Hepatocyte (in vitro differentiated cells): ENCODE data around the gene NR1H3. TPM values are rescaled to one million over a fixed set of nuclear protein-coding genes. Genes with fewer than 3 reads are reported as not detected.

Source experiments
- DNase-seq: peaks from one replicate; pipeline ENCODE4 v3.0.0-alpha.2; 2016; ENCODE audit warnings: low spot score
- H2AFZ ChIP-seq: fragments of 200-600 bp; sonication (generic); 2 replicates; pipeline ENCODE4 v1.6.0; 2016; ENCODE audit warnings: antibody characterized with exemption, mild to moderate bottlenecking
- H3K27ac ChIP-seq: fragments of 200-600 bp; sonication (generic); 2 replicates; pipeline ENCODE4 v1.5.1; 2016; ENCODE audit warnings: mild to moderate bottlenecking
- H3K27me3 ChIP-seq: fragments of 200-600 bp; sonication (generic); 2 replicates; pipeline ENCODE4 v1.6.1; 2016
- H3K36me3 ChIP-seq: fragments of 200-600 bp; sonication (generic); replicated peaks from 2 replicates; pipeline ENCODE4 v1.5.1; 2016; ENCODE audit warnings: low read depth; ENCODE audit not compliant: insufficient read depth
- H3K4me1 ChIP-seq: fragments of 200-600 bp; sonication (generic); 2 replicates; pipeline ENCODE4 v1.5.1; 2016; ENCODE audit warnings: mild to moderate bottlenecking, moderate library complexity; ENCODE audit not compliant: insufficient read depth
- H3K4me2 ChIP-seq: fragments of 200-600 bp; sonication (generic); 2 replicates; pipeline ENCODE4 v1.6.0; 2016
- H3K4me3 ChIP-seq: fragments of 200-600 bp; sonication (generic); 2 replicates; pipeline ENCODE4 v1.5.1; 2016; ENCODE audit warnings: mild to moderate bottlenecking
- H3K79me2 ChIP-seq: fragments of 200-600 bp; sonication (generic); 2 replicates; pipeline ENCODE4 v1.6.0; 2017; ENCODE audit warnings: mild to moderate bottlenecking
- H3K9me2 ChIP-seq: fragments of 200-600 bp; sonication (generic); replicated peaks from 2 replicates; pipeline ENCODE4 v1.6.0; 2017; ENCODE audit warnings: mild to moderate bottlenecking; ENCODE audit not compliant: insufficient read depth
- H3K9me3 ChIP-seq: fragments of 200-600 bp; sonication (generic); 2 replicates; pipeline ENCODE4 v1.5.1; 2016; ENCODE audit warnings: low read depth, mild to moderate bottlenecking
- H4K20me1 ChIP-seq: fragments of 200-600 bp; sonication (generic); 2 replicates; pipeline ENCODE4 v1.6.0; 2016; ENCODE audit warnings: mild to moderate bottlenecking; ENCODE audit not compliant: insufficient read depth, poor library complexity, severe bottlenecking
- EZH2 ChIP-seq: fragments of 200-600 bp; sonication (generic); IDR thresholded peaks from 2 replicates; pipeline ENCODE4 v1.6.1; 2016; ENCODE audit warnings: antibody characterized with exemption, mild to moderate bottlenecking, borderline replicate concordance
- EZH2phosphoT487 ChIP-seq: fragments of 200-600 bp; sonication (generic); IDR thresholded peaks from one replicate; pipeline ENCODE4 v1.6.1; 2018; ENCODE audit warnings: antibody characterized with exemption, mild to moderate bottlenecking, low read depth, moderate library complexity; ENCODE audit not compliant: unreplicated experiment, severe bottlenecking
- WGBS: methylation state at CpG from one replicate; pipeline ENCODE4 v1.1.6; 2016; ENCODE audit warnings: low lambda C conversion rate; ENCODE audit errors: missing lambda C conversion rate; 5-methylcytosine and 5-hydroxymethylcytosine counted together
- polyA plus RNA-seq: library from polyadenylated mRNA; unstranded; fragments of >200 nt; fragmentation: Nextera tagmentation; extraction: Ambion mirVana; gene quantifications from 2 replicates; pipeline ENCODE4 v1.2.1, GENCODE V29; 2016
- total RNA-seq: library from RNA; depleted of rRNA; stranded (reverse); fragments of >200 nt; gene quantifications from 2 replicates; pipeline ENCODE4 v1.2.3, GENCODE V29; 2014
- TF ChIP-seq, protein P1 (sequence below): fragments of 200-600 bp; sonication (generic); IDR thresholded peaks from 2 replicates; pipeline ENCODE4 v1.5.1; 2016; ENCODE audit warnings: antibody characterized with exemption, mild to moderate bottlenecking; ENCODE audit not compliant: poor library complexity

NR1H3 gene
- total and polyA plus RNA-seq, 2 experiments from 2014 or later: 43.1 to 49.5 TPM

DNA sequence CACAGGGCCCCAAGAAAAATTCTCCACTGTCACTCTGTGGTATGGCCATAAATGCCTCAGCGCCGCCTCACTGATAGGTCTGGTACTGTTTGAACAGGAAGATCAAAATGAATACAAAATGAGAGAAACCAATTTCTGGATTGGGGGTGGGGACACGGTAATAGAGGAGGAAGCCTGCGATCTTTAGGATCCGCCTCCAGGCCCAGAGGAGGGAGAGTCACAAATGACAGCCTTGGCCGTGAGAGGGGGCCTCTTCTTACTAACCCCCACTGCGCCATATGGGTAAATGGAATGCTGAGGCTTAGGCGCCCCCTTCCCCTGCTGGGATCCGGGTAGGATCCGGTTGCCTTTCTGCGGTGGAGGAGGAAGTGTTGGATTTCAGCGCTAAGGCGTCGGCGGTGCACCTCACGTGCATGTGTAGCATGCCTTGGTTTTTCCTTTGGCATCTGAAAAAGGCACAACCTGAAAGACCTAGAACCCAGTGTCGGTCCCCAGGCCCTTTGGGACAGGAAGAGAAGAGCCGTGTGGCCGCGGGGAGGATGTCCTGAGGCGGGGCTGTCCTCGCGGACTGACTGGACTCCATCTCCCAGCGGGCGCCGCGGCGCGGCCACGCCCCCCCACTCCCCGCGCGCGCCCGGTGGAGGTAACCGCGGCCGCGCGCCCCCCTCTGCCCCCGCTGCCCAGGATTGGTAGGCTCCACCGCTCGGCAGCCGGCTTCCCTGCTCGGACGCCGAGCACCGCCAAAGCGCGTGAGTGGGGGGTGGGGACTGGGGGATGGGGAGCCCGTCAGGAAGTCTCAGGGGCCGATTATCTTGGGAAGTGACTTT, 11.4 kb downstream of the NR1H3 start:
- H3K27me3 ChIP-seq: no peaks in the 10 kb centered on the region
- H3K27ac ChIP-seq: peak overlapping the region; percentile 99
- H3K4me3 ChIP-seq: peak overlapping the region; percentile 53
- H2AFZ ChIP-seq: peak overlapping the region; percentile 53
- peak; percentile 96 for DNase-seq
- peaks cover 36% of the 10 kb centered on the region for H4K20me1 ChIP-seq
- peaks cover 40% of the 10 kb centered on the region for H3K79me2 ChIP-seq
- H3K4me2 ChIP-seq: peak overlapping the region; percentile 79
- no peaks in the 10 kb centered on the region for H3K9me3 ChIP-seq
- 3% methylated on average over 33 of the region's 52 CpGs for WGBS
- no peaks in the 10 kb centered on the region for H3K36me3 ChIP-seq
- H3K4me1 ChIP-seq: peaks cover 11% of the 10 kb centered on the region
- TF ChIP-seq, protein P1, sequence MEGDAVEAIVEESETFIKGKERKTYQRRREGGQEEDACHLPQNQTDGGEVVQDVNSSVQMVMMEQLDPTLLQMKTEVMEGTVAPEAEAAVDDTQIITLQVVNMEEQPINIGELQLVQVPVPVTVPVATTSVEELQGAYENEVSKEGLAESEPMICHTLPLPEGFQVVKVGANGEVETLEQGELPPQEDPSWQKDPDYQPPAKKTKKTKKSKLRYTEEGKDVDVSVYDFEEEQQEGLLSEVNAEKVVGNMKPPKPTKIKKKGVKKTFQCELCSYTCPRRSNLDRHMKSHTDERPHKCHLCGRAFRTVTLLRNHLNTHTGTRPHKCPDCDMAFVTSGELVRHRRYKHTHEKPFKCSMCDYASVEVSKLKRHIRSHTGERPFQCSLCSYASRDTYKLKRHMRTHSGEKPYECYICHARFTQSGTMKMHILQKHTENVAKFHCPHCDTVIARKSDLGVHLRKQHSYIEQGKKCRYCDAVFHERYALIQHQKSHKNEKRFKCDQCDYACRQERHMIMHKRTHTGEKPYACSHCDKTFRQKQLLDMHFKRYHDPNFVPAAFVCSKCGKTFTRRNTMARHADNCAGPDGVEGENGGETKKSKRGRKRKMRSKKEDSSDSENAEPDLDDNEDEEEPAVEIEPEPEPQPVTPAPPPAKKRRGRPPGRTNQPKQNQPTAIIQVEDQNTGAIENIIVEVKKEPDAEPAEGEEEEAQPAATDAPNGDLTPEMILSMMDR: peak; percentile 16
- no peak for TF ChIP-seq EZH2
- no peaks in the 10 kb centered on the region for H3K9me2 ChIP-seq

DNA sequence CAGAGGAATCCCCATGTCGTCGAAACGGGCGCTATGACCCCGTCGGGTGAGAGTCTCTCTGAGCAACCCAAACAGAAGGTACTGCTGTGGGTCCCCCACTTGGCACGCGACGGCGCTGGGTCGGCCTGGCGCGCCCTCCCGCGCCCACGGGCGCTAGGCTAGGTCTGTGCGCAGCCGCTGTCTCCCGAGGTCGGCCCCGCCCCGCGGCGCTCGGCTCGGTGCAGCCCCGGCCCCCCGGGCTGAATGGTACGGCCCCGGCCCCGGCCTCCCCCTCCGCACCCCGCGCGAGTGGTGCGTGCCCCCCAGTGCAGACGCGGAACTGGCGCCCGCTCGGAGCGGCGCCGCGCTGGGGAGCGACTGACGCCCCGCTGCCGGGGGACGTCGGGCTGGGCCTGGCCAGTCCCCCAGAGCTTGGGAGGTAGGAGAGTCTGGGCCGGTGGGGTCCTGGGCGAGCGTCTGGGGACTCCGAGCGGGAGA, 12.1 kb downstream of the NR1H3 start, which contains the start of gene MADD:
Gene MADD (plus strand): TSS at position 305 of the 477 bp plus-strand sequence.
- peaks cover 43% of the 10 kb centered on the region for H4K20me1 ChIP-seq
- WGBS: 1% methylated on average over 31 of the region's 57 CpGs
- H3K9me3 ChIP-seq: no peaks in the 10 kb centered on the region
- H3K4me3 ChIP-seq: peak within 1 kb of the TSS; percentile 53
- peak; percentile 95 for DNase-seq
- peaks cover 11% of the 10 kb centered on the region for H3K4me1 ChIP-seq
- H3K27me3 ChIP-seq: no peaks in the 10 kb centered on the region
- peak within 1 kb of the TSS; percentile 79 for H3K4me2 ChIP-seq
- no peak for TF ChIP-seq EZH2phosphoT487
- TF ChIP-seq EZH2: no peak
- TF ChIP-seq, protein P1: no peak
- peak within 1 kb of the TSS; percentile 53 for H2AFZ ChIP-seq
- H3K79me2 ChIP-seq: peaks cover 46% of the 10 kb centered on the region
- no peaks in the 10 kb centered on the region for H3K9me2 ChIP-seq
- H3K27ac ChIP-seq: peak within 1 kb of the TSS; percentile 99
- no peaks in the 10 kb centered on the region for H3K36me3 ChIP-seq

DNA sequence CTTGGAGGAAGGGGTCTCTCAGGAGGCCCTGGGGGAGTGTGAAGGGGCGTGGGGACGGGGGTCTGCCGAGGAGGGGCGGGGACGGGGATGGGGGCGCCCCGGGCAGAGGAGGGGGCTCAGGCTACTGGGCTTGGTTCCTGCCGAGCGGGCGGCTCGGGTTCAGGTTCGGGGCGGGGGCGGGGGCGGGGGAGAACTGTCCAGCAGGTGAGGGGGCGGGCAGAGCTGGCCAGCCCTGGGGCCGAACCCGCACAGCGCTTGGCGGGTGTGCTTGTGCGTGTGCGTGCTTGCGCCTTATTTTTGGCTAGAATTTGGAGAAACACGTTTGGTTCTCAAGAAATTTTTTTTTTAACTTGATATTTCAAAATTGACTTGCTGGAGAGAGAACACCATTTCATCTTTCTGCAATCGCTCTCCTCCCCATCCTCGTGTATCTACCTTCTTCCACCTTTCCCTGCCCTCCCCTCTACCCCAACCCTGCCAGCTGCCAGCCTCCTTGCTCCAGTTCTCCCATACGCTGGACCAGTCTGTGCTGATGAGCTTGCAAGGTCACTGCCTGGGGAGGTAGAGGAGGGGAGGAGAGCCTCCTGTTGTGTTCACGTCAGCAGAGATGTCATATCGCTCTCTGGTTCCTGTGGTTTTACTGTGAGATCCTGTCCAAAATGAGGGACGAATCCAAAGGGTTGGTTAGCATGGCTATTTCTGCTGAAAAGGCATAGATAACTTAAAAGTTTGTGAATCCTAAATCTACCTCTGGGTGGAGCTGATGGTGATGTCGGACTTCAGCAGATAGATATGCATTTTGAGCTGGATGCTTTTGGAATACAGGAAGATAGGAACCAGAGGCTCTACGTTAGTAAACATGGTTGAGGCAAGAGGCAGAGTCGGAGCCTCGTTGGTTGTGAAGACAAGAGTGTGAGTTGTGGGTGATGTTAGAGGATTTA, 12.8 kb downstream of the NR1H3 start:
- Histone ChIP-seq H3K4me2 (peak overlapping the region; percentile 79), H3K4me3 (peak overlapping the region; percentile 53), H4K20me1 (peaks cover 44% of the 10 kb centered on the region), H3K9me3 (no peaks in the 10 kb centered on the region), H3K27ac (peak overlapping the region; percentile 99), H3K4me1 (peaks cover 11% of the 10 kb centered on the region), H3K36me3 (no peaks in the 10 kb centered on the region), H3K9me2 (no peaks in the 10 kb centered on the region), H2AFZ (peak overlapping the region; percentile 44), H3K27me3 (no peaks in the 10 kb centered on the region), H3K79me2 (peaks cover 53% of the 10 kb centered on the region)
- peak; percentile 46 for DNase-seq
- 5% methylated on average over 27 of the region's 34 CpGs for whole genome bisulfite sequencing
- TF ChIP-seq EZH2phosphoT487 (no peak), EZH2 (no peak)
- TF ChIP-seq, protein P1: peak; percentile 32
